Measurements from ENCODE around the gene CAMK2B. TPM values are rescaled to one million over a fixed set of nuclear protein-coding genes. Genes with fewer than 3 reads are reported as not detected.

The CAMK2B gene
- total RNA-seq, 1 donor from 2014 or later = 0.23 TPM

GRCh38 chr7:44291733-44292419, 33.5 kb downstream of the CAMK2B start:
- H3K27me3 Mint-ChIP-seq (ENCODE audit: unreplicated experiment) = peaks cover 8% of the 10 kb centered on the region
- no peak overlapping the region for H3K27ac Mint-ChIP-seq (ENCODE audit: unreplicated experiment)
- no peak for DNase-seq (ENCODE audit: low spot score)
- peaks cover 6% of the 10 kb centered on the region for H3K4me1 Mint-ChIP-seq (ENCODE audit: unreplicated experiment)
- no peaks in the 10 kb centered on the region for H3K9me3 Mint-ChIP-seq (ENCODE audit: unreplicated experiment)
- no peaks in the 10 kb centered on the region for H3K36me3 Mint-ChIP-seq (ENCODE audit: low read depth, unreplicated experiment)
- no peak for TF ChIP-seq CTCF (IDR thresholded peaks at IDR 0.05; ENCODE audit: unreplicated experiment)
- no peak overlapping the region for H3K4me3 Mint-ChIP-seq (ENCODE audit: unreplicated experiment)

GRCh38 chr7:44291066-44291732, 34.2 kb downstream of the CAMK2B start:
- DNase-seq (ENCODE audit: low spot score) = peak; percentile 3
- no peaks in the 10 kb centered on the region for H3K9me3 Mint-ChIP-seq (ENCODE audit: unreplicated experiment)
- H3K27me3 Mint-ChIP-seq (ENCODE audit: unreplicated experiment) = peaks cover 8% of the 10 kb centered on the region
- H3K27ac Mint-ChIP-seq (ENCODE audit: unreplicated experiment) = no peak overlapping the region
- no peak for TF ChIP-seq CTCF (IDR thresholded peaks at IDR 0.05; ENCODE audit: unreplicated experiment)
- peaks cover 6% of the 10 kb centered on the region for H3K4me1 Mint-ChIP-seq (ENCODE audit: unreplicated experiment)
- no peaks in the 10 kb centered on the region for H3K36me3 Mint-ChIP-seq (ENCODE audit: low read depth, unreplicated experiment)
- no peak overlapping the region for H3K4me3 Mint-ChIP-seq (ENCODE audit: unreplicated experiment)

GRCh38 chr7:44290252-44290620, 35.2 kb downstream of the CAMK2B start:
- H3K4me3 Mint-ChIP-seq (ENCODE audit: unreplicated experiment) = no peak overlapping the region
- H3K27ac Mint-ChIP-seq (ENCODE audit: unreplicated experiment) = no peak overlapping the region
- DNase-seq (ENCODE audit: low spot score) = no peak
- no peak for TF ChIP-seq CTCF (IDR thresholded peaks at IDR 0.05; ENCODE audit: unreplicated experiment)
- no peaks in the 10 kb centered on the region for H3K36me3 Mint-ChIP-seq (ENCODE audit: low read depth, unreplicated experiment)
- no peaks in the 10 kb centered on the region for H3K9me3 Mint-ChIP-seq (ENCODE audit: unreplicated experiment)
- peaks cover 6% of the 10 kb centered on the region for H3K27me3 Mint-ChIP-seq (ENCODE audit: unreplicated experiment)
- H3K4me1 Mint-ChIP-seq (ENCODE audit: unreplicated experiment) = peaks cover 6% of the 10 kb centered on the region

- no peak for TF ChIP-seq CTCF (IDR thresholded peaks at IDR 0.05; ENCODE audit: unreplicated experiment)
- Mint-ChIP-seq H3K4me3 (ENCODE audit: unreplicated experiment) (no peak overlapping the region), H3K36me3 (ENCODE audit: low read depth, unreplicated experiment) (no peaks in the 10 kb centered on the region), H3K4me1 (ENCODE audit: unreplicated experiment) (peaks cover 6% of the 10 kb centered on the region), H3K9me3 (ENCODE audit: unreplicated experiment) (no peaks in the 10 kb centered on the region), H3K27ac (ENCODE audit: unreplicated experiment) (no peak overlapping the region), H3K27me3 (ENCODE audit: unreplicated experiment) (peaks cover 7% of the 10 kb centered on the region)
- no peak for DNase-seq (ENCODE audit: low spot score)
Measured at GRCh38 chr7:44289341-44290251, 35.8 kb downstream of the CAMK2B start.
